GM13977 (cell line): ENCODE data around the gene RTN1.

Source experiments
- DNase-seq: peaks from one replicate; pipeline ENCODE4 v3.0.0; 2012; ENCODE audit warnings: low spot score
- in situ Hi-C: fragments of 300-500 bp; cut with MboI; formaldehyde crosslinking; loops from one replicate; pipeline ENCODE4 v1.12.0; 2022; ENCODE audit warnings: low sequenced_read_pairs, low pct_unique_long_range_greater_than_20kb, mixed read lengths, inconsistent platforms; ENCODE audit not compliant: unreplicated experiment
- TF ChIP-seq, protein P1 (sequence below): IDR thresholded peaks from 2 replicates; pipeline ENCODE4 v1.5.1; 2012; ENCODE audit warnings: mild to moderate bottlenecking, control low read depth; ENCODE audit not compliant: insufficient read depth; ENCODE audit errors: extremely low read depth, missing control alignments

RTN1 gene

DNA sequence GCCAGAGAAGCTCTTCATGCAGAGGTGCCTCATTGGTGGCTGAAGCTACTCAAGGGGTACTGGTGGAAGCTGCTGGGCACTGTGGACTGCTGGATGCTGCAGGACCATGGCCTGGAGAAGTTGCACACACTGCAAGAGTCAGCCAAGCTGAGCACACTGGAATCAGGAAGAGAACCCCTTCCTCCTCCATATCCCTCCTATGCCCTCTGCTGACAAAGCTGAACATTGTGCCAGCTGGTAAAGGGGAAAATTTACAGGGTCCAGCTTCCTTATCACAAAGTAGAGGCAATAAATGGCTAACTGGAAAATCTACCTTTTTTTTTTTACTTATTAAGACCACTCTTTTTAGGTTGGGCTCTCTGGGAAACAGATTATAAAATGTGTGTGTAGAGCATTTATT lies 300.5 kb downstream of the RTN1 start:
- in situ Hi-C loops: no loop called here
- TF ChIP-seq, protein P1, sequence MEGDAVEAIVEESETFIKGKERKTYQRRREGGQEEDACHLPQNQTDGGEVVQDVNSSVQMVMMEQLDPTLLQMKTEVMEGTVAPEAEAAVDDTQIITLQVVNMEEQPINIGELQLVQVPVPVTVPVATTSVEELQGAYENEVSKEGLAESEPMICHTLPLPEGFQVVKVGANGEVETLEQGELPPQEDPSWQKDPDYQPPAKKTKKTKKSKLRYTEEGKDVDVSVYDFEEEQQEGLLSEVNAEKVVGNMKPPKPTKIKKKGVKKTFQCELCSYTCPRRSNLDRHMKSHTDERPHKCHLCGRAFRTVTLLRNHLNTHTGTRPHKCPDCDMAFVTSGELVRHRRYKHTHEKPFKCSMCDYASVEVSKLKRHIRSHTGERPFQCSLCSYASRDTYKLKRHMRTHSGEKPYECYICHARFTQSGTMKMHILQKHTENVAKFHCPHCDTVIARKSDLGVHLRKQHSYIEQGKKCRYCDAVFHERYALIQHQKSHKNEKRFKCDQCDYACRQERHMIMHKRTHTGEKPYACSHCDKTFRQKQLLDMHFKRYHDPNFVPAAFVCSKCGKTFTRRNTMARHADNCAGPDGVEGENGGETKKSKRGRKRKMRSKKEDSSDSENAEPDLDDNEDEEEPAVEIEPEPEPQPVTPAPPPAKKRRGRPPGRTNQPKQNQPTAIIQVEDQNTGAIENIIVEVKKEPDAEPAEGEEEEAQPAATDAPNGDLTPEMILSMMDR: peak; percentile 17
- DNase-seq: no peak

DNA sequence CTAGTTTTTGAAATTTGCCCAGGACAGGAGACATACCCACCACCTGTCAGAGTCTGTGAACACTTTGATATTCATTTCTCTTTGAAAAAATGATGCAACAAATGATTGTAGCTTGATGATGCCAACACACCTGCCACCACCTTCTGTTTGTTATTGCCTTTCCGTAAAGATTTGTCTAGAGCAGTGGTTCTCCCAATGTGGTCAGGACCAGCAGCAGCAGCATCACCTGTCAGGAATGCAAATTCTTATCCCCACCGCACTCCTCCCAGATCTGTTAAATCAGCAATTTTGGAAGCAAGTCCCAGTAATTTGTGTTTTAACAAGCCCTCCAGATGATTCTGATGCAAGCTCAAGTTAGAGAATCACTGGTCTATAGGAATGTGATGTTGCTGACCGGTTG lies 303.9 kb downstream of the RTN1 start:
- TF ChIP-seq, protein P1: no peak
- no peak for DNase-seq
- in situ Hi-C loops: no loop called here

DNA sequence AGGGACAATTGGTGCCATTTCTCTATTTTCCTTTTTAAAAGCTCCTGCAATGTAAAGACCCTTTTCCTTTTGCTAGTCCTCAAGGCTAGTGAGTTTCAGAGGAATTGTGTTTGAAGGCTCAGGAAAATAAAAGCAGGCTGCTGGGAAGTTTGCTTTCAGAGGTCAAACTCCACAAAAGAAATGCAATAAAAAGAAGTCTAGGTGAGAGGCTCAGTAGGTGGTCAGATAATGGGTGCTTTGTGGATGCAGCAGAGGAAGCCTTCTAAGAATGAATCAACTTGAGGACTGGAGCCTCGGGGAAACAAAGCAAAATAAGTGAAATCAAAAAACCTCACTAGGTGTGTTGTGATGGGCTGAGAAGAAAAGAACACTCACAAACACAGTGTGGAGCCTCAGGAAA lies 304.3 kb downstream of the RTN1 start:
- in situ Hi-C loops: no loop called here
- TF ChIP-seq, protein P1: no peak
- no peak for DNase-seq

GRCh38 chr14:59565087-59565486 lies 305.5 kb downstream of the RTN1 start:
- DNase-seq: no peak
- in situ Hi-C loops: no loop called here
- TF ChIP-seq, protein P1: no peak

DNA sequence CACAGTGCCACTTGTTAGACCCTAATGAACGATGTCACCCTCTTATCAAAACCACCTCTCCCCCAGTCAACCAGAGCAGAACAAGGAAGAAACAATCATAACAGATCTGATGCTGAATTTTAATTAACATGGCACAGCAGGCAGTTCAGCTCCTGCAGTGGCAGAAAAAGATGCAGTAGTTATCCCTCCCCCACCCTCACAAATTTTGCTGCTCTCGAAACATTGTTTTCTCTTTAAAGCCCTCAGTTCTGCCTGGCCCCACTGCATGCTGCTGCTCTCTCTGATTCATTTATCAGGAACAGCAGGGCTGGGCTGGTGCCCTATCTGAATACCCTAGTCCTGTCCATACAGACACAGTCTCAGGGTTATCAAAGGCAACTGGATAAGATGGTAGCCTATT lies 306.2 kb downstream of the RTN1 start:
- in situ Hi-C loops: no loop called here
- TF ChIP-seq, protein P1: no peak
- DNase-seq: no peak

DNA sequence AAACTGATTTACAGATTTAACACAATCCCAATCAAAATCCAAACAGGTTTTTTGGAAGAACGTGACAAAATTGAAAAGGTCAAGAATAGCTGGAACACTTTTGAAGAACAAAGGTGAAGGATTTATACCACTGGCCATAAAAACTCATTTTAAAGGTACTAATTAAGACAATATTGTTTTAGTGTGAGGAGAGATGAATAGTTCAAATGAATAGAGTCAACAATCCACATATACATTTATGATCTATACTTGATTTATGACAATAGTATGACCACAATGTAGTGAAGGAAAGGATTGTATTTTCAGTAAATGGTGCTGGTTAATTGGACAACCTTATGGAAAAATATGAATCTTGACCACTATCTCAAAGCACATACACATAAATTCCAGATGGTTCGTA lies 323.3 kb downstream of the RTN1 start:
- in situ Hi-C loops: no loop called here
- TF ChIP-seq, protein P1: no peak
- no peak for DNase-seq
